ENCODE results near the gene CASP14.

- TF ChIP-seq NFE2L1 (tag; IDR thresholded peaks at IDR 0.05; ENCODE audit: borderline replicate concordance, low read depth) (no peak), ZNF143 (CRISPR knock-in tag; IDR thresholded peaks at IDR 0.05) (no peak), ZFX (CRISPR knock-in tag; IDR thresholded peaks at IDR 0.05) (no peak), ZBED1 (IDR thresholded peaks at IDR 0.05) (no peak), JUN (IDR thresholded peaks at IDR 0.05; ENCODE audit: borderline replicate concordance, low read depth, low read length) (no peak), JUN (CRISPR knock-in tag; IDR thresholded peaks at IDR 0.05; ENCODE audit: borderline replicate concordance) (no peak)
These were observed 55.1 kb downstream of the CASP14 start for GRCh38 chr19:15104411-15104810.

Measured in K562 (cell line).